ENCODE data around the gene SH3PXD2B.

The SH3PXD2B gene

GRCh38 chr5:172493461-172493860, 39.1 kb upstream of the SH3PXD2B start:
- TF ChIP-seq TAF1 (IDR thresholded peaks at IDR 0.05; ENCODE audit: borderline replicate concordance, insufficient read depth, low read length) (no peak), REST (IDR thresholded peaks at IDR 0.05; ENCODE audit: insufficient read depth in 1 of 2, low read depth in 2 of 2, low read length in 2 of 2) (no peak), FOXP2 (optimal IDR thresholded peaks at IDR 0.05; ENCODE audit: borderline replicate concordance, extremely low read depth, extremely low read length, insufficient read depth) (no peak), SIN3A (IDR thresholded peaks at IDR 0.05; ENCODE audit: borderline replicate concordance, insufficient read depth, low read length) (no peak), POLR2AphosphoS5 (IDR thresholded peaks at IDR 0.05; ENCODE audit: low read depth, low read length) (no peak)

GRCh38 chr5:172493002-172493401, 38.7 kb upstream of the SH3PXD2B start:
- no peak for TF ChIP-seq POLR2AphosphoS5 (IDR thresholded peaks at IDR 0.05; ENCODE audit: low read depth, low read length)
- TF ChIP-seq SIN3A (IDR thresholded peaks at IDR 0.05; ENCODE audit: borderline replicate concordance, insufficient read depth, low read length) = no peak
- TF ChIP-seq REST (IDR thresholded peaks at IDR 0.05; ENCODE audit: insufficient read depth in 1 of 2, low read depth in 2 of 2, low read length in 2 of 2) = no peak
- no peak for TF ChIP-seq FOXP2 (optimal IDR thresholded peaks at IDR 0.05; ENCODE audit: borderline replicate concordance, extremely low read depth, extremely low read length, insufficient read depth)
- no peak for TF ChIP-seq TAF1 (IDR thresholded peaks at IDR 0.05; ENCODE audit: borderline replicate concordance, insufficient read depth, low read length)

- no peak for TF ChIP-seq REST (IDR thresholded peaks at IDR 0.05; ENCODE audit: insufficient read depth in 1 of 2, low read depth in 2 of 2, low read length in 2 of 2)
- TF ChIP-seq FOXP2 (optimal IDR thresholded peaks at IDR 0.05; ENCODE audit: borderline replicate concordance, extremely low read depth, extremely low read length, insufficient read depth) = no peak
- TF ChIP-seq TAF1 (IDR thresholded peaks at IDR 0.05; ENCODE audit: borderline replicate concordance, insufficient read depth, low read length) = no peak
- no peak for TF ChIP-seq SIN3A (IDR thresholded peaks at IDR 0.05; ENCODE audit: borderline replicate concordance, insufficient read depth, low read length)
- TF ChIP-seq POLR2AphosphoS5 (IDR thresholded peaks at IDR 0.05; ENCODE audit: low read depth, low read length) = no peak
Observed at GRCh38 chr5:172492097-172492840, 37.9 kb upstream of the SH3PXD2B start.

GRCh38 chr5:172491481-172491880, 37.2 kb upstream of the SH3PXD2B start:
- TF ChIP-seq FOXP2 (optimal IDR thresholded peaks at IDR 0.05; ENCODE audit: borderline replicate concordance, extremely low read depth, extremely low read length, insufficient read depth) (no peak), REST (IDR thresholded peaks at IDR 0.05; ENCODE audit: insufficient read depth in 1 of 2, low read depth in 2 of 2, low read length in 2 of 2) (no peak), POLR2AphosphoS5 (IDR thresholded peaks at IDR 0.05; ENCODE audit: low read depth, low read length) (no peak), TAF1 (IDR thresholded peaks at IDR 0.05; ENCODE audit: borderline replicate concordance, insufficient read depth, low read length) (no peak), SIN3A (IDR thresholded peaks at IDR 0.05; ENCODE audit: borderline replicate concordance, insufficient read depth, low read length) (no peak)

Data from PFSK-1 (cell line).